Activated CD4-positive, alpha-beta T cell treated with anti-CD3 and anti-CD28 coated beads, Interleukin-2, amount 10 ng/mL, durations not matched to agents 24 days and 14 days (primary cell): ENCODE data around the gene RPTOR. TPM values are rescaled to one million over a fixed set of nuclear protein-coding genes. Genes with fewer than 3 reads are reported as not detected.

Experiments
- DNase-seq: peaks from one replicate; pipeline ENCODE4 v3.0.0; 2022
- H3K27ac Mint-ChIP-seq: one replicate; pipeline ENCODE4 v1.8.0; 2022; ENCODE audit warnings: mild to moderate bottlenecking, mixed read lengths
- H3K27me3 Mint-ChIP-seq: one replicate; pipeline ENCODE4 v1.8.0; 2022; ENCODE audit warnings: mixed read lengths
- H3K36me3 Mint-ChIP-seq: one replicate; pipeline ENCODE4 v1.8.0; 2022; ENCODE audit warnings: low read depth, mild to moderate bottlenecking, mixed read lengths
- H3K4me1 Mint-ChIP-seq: one replicate; pipeline ENCODE4 v1.8.0; 2021; ENCODE audit warnings: mixed read lengths
- H3K4me3 Mint-ChIP-seq: one replicate; pipeline ENCODE4 v1.8.0; 2022; ENCODE audit warnings: mild to moderate bottlenecking, moderate library complexity, mixed read lengths
- H3K9me3 Mint-ChIP-seq: one replicate; pipeline ENCODE4 v1.8.0; 2021; ENCODE audit warnings: mixed read lengths
- intact Hi-C: fragments of 100-400 bp; cut with micrococcal nuclease; formaldehyde crosslinking; loops from one replicate; pipeline ENCODE4 v1.15.1; 2023
- total RNA-seq: library from RNA; stranded (reverse); gene quantifications from 2 replicates; pipeline ENCODE4 v1.2.3, GENCODE V29; 2022

The RPTOR gene
- total RNA-seq, 1 donor from 2014 or later, result 67.2 TPM

DNA sequence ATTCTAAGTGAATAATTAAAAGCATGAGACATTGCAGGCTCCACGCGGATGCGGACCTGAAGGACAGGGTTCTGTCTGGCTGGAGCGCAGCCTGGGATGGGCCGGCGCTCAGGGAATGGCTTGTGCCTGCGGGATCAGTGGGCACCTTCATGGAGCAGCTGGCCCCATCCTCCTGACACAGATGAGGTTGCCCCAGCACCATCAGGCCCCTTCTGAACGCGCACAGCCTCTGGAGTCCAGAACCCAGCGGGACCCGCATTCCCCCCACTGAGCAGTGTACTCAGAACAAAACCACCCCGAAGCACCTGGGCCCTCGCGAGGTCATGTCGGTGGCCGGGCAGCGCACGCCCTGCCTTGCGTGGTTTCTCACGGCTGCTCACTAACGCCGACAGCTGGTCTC, 376.5 kb downstream of the RPTOR start:
- no peak for DNase-seq
- Mint-ChIP-seq H3K27ac (no peak overlapping the region), H3K27me3 (no peaks in the 10 kb centered on the region), H3K9me3 (no peaks in the 10 kb centered on the region), H3K4me1 (no peaks in the 10 kb centered on the region), H3K36me3 (peaks cover 33% of the 10 kb centered on the region), H3K4me3 (no peak overlapping the region)
- intact Hi-C loops, result no loop called here

DNA sequence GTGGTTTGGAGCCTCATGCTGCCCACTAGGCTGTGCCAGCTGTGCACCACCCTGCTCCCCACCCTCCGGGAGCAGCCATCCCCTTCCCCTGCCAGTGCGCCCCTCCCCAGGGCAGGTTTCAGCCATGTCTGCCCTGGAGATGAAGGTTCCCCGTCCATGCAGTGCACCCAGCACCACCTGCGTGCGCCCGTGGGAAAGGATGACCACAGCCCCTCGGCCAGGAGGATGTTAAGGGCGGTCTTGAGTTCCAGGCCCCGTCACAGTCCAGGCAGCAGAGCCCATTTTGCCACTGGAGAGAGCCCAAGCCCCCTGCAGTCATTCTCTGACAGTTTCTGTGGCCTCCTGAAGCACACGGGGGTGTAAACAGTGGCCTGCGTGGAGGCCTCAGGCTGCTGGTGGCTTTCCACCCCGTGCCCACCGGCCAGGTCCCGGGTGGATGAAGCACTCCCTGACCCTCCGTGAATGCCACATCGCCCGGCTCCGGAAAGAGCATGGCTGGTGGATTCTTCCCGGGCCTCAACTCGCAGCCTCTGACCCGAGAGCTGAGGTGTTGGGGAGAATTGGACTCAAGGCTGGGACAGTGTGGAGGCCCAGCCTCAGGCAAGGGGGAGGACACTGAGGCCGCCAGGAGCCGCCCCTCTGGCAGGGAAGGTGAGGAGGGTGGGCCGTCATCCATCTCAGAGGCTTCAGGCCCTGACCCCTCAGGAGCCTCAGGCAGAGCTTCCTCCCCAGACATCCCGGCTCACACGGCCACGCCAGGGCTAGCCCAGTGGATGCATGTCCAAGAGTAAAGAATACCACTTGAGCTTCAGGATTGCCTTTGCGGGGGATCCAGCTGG, 377.3 kb downstream of the RPTOR start:
- Mint-ChIP-seq H3K4me3 (no peak overlapping the region), H3K36me3 (peaks cover 34% of the 10 kb centered on the region), H3K27me3 (no peaks in the 10 kb centered on the region), H3K4me1 (no peaks in the 10 kb centered on the region), H3K9me3 (no peaks in the 10 kb centered on the region), H3K27ac (no peak overlapping the region)
- DNase-seq, result no peak
- intact Hi-C loops, result no loop called here

DNA sequence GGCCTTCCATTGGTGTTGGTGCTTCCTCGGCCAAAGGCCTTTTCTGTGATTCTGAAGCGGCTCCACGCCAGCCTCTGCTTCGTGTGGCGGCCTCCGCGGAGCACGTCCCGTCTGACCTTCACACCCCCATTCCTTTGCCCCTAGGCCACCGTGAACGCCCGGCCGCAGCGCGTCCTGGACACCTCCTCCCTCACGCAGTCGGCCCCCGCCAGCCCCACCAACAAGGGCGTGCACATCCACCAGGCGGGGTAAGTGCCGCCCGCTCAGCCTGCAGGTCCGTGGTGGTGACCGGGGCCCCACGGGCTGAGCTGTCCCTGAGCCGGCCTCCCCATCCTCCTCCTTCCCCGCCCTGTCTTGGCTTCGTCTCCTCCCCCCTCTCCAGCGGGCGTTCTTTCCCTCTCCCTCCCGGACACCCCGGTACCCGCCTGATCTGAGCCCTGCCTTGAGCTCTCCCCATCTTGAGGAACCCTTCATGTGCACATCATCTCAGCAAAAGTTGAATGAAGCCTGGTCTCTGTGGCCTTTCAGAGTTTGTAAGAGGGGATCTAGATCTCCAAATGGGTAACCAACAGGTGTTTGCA, 378.0 kb downstream of the RPTOR start:
- Mint-ChIP-seq H3K36me3 (peaks cover 35% of the 10 kb centered on the region), H3K4me1 (no peaks in the 10 kb centered on the region), H3K27ac (no peak overlapping the region), H3K9me3 (no peaks in the 10 kb centered on the region), H3K4me3 (no peak overlapping the region), H3K27me3 (no peaks in the 10 kb centered on the region)
- intact Hi-C loops, result no loop called here
- no peak for DNase-seq

DNA sequence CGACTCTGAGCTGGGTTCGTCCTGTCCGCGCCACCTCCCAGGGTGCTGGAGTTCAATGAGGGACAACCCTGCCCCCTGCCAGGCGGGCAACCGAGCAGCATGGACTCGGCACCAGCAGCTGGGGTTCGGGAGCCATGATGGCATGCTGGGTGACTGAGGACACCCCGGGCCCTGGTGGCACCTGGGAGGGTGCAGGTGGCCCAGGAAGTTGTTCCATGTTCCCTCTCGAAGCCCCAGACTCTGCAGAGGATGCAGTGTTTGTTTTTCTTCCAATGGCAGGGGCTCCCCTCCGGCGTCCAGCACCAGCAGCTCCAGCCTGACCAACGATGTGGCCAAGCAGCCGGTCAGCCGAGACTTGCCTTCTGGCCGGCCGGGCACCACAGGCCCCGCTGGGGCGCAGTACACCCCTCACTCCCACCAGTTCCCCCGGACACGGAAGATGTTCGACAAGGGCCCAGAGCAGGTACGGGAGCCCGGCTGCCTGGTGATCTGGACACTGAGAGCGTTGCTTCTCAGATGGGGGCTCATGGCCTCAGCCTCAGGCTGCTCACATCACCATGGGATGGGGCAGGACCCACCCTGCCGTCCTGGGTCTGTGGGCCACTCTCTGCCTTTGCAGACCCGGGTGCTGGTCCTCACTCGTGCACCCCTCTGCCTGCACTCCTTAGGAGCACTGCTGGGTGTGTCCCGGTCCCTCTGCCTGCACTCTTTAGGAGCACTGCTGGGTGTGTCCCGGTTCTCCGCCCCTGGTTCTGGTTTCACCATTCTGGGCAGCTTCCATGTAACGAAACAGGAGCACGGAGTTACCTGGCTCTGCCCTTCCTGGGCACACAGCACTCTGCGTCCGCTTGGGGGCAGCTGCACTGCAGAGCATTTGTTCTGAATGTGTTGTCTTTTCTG, 378.8 kb downstream of the RPTOR start:
- Mint-ChIP-seq H3K4me3 (no peak overlapping the region), H3K9me3 (no peaks in the 10 kb centered on the region), H3K36me3 (peaks cover 38% of the 10 kb centered on the region), H3K27me3 (no peaks in the 10 kb centered on the region), H3K27ac (no peak overlapping the region), H3K4me1 (no peaks in the 10 kb centered on the region)
- intact Hi-C loops, result no loop called here
- no peak for DNase-seq

DNA sequence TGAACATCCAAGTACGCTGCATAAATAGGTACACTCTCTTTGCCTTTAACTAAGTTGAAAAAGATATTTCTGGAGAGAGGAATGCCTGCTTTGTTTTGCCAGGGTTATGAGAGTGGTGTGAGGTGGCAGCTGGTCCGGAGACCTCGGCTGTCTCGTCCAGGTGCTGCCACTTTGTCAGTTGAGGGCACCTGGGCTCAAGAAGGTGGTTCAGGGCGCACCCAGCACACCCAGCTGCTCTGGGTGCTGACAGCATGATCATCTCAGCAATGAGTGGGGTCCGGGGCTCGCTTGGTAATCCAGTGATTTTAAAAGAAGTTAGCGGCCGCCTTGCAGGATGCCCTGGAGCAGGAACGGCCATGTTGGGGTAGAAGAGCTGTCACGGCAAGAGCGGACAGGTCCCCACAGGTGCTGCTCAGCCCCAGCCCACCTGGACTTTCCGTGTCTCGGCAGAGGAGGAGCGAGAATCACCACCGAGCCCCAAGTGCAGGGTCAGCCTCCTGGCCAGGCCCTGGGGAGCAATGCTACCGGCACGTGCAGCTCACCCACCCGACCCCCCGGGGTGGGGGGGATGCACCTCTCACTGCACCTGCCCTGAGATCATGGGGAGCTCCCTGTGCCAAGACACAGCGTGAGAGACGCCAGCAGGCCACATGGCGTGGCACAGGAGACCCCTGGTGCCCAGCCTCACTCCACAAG, 379.6 kb downstream of the RPTOR start:
- no peaks in the 10 kb centered on the region for H3K9me3 Mint-ChIP-seq
- intact Hi-C loops, result no loop called here
- H3K4me3 Mint-ChIP-seq, result no peak overlapping the region
- H3K4me1 Mint-ChIP-seq, result no peaks in the 10 kb centered on the region
- H3K27ac Mint-ChIP-seq, result no peak overlapping the region
- H3K27me3 Mint-ChIP-seq, result no peaks in the 10 kb centered on the region
- no peak for DNase-seq
- peaks cover 41% of the 10 kb centered on the region for H3K36me3 Mint-ChIP-seq

DNA sequence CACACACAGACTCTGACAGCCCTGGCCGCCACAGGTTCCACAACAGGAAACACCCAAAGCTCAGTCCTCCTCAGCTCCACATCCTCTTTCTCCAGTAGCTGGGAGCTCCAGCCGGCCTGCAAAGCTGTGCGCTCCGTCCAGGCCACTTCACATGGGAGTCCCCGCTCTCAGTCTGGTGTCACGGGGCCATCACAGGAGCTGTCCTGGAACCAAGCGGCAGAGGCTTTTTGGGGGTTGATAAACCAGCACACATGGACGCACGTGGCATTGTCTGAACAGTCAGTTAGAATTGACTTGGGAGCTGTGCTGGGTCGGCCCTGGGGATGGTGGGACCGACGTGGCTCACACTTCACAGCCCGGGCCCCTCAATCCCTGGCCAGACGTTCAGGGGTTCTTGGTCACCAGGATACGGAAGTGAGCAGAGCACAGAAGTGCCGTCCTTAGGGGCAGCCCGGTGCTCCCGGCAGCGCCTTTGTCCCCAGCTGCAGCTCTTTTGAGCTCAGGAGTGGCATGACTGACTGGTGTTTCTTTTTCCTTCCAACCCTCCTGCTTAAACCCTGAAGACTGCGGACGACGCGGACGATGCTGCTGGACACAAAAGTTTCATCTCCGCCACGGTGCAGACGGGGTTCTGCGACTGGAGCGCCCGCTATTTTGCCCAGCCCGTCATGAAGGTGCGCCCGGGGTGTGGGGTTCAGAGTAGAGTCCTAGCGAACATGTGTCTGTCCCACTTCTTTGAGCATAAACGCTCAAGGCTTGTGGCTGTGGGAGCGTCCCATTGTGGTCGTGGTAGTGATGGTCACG, 380.4 kb downstream of the RPTOR start:
- no peak for DNase-seq

DNA sequence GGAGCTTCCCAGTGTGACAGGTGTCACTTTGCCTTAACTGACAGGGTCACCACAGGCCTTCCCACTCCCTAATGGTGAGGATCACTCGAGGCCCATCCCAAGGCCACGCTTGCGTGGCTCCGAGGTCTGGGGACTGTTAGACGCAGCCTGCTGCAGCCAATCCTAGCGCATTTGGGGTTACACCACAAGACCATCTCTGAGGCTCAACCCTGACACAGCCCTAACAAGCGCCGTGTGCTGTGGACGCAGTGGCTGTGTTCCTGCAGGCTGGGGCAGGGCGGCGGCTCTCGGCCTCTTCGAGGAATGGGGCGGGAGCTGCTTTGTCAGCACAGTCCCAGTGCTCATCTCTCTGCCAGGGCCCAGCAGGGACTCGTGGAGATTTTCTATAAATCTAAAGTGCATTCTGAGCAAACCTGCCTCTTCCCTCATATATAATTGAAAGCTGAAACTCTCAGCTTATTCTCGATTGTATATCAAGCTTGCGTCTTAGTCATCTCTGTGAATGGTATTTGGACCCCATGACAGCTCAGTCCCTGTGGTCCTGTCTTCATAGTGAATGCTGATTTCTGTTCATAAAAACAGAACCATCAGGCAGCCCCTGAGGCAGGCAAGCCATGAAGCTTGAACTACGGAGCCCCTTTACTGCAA, 381.2 kb downstream of the RPTOR start:
- peaks cover 42% of the 10 kb centered on the region for H3K36me3 Mint-ChIP-seq
- peaks cover 2% of the 10 kb centered on the region for H3K4me1 Mint-ChIP-seq
- no peak overlapping the region for H3K4me3 Mint-ChIP-seq
- H3K27me3 Mint-ChIP-seq, result no peaks in the 10 kb centered on the region
- DNase-seq, result no peak
- no peaks in the 10 kb centered on the region for H3K9me3 Mint-ChIP-seq
- no peak overlapping the region for H3K27ac Mint-ChIP-seq
- intact Hi-C loops, result no loop called here

More for the DNA sequence above, 380.4 kb downstream of the RPTOR start:
- intact Hi-C loops, result no loop called here
- Mint-ChIP-seq H3K27ac (no peak overlapping the region), H3K4me1 (peaks cover under 1% of the 10 kb centered on the region), H3K27me3 (no peaks in the 10 kb centered on the region), H3K9me3 (no peaks in the 10 kb centered on the region), H3K4me3 (no peak overlapping the region), H3K36me3 (peaks cover 41% of the 10 kb centered on the region)

DNA sequence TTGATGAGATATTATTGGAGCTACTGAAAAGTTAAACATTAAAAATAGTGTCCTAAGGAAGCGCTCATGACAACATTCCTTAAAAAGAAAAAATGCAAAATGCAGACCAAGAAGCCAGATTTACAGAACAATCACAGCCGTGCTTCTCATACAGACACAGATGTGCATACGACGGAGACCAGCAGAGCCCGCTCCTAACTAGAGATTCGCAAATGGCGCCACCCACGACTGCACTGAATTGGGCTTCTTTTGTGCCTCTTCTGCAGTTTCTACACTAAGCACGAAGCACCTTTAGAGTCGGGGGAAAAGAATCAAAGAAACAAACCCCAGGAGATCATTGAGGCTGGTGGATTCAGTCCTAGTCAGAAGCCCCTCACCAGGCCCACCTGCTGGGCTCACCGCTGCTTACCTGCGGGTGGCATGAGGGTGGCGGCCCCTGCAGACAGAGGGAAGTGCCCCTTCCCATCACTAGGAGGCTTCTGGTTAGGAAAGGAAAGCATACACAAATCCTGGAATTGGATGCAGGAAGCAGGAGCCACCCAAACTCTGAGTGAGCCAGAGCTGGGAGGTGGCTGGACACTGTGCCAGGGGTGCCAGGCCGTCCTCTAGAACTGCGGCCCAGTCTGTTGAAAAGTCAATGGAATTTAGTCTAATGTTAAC, 382.1 kb downstream of the RPTOR start:
- DNase-seq, result no peak
- no peaks in the 10 kb centered on the region for H3K9me3 Mint-ChIP-seq
- intact Hi-C loops, result no loop called here
- H3K27me3 Mint-ChIP-seq, result no peaks in the 10 kb centered on the region
- peaks cover 2% of the 10 kb centered on the region for H3K4me1 Mint-ChIP-seq
- no peak overlapping the region for H3K27ac Mint-ChIP-seq
- no peak overlapping the region for H3K4me3 Mint-ChIP-seq
- peaks cover 40% of the 10 kb centered on the region for H3K36me3 Mint-ChIP-seq

DNA sequence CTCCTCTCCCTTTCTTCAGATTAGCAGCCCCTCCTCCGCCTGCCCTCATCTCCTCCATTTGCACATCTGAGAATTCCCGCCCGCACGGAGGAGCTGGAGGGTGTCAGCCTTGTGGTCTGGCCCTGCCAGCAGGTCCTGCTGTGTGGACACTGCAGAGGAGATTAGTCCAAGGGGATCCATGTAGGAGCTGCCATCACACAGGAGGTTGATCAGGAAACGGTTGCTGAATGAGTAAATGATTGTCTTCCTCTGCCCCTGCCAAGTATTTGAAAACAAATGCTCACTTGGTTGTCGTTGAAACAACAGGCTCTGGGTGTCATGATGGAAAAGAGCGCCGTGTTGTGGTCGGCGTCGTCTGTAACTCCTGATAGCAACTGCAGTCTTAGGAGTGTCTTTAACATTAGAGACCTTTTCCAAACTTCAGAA, 383.2 kb downstream of the RPTOR start:
- Mint-ChIP-seq H3K36me3 (peaks cover 47% of the 10 kb centered on the region), H3K9me3 (no peaks in the 10 kb centered on the region), H3K4me3 (no peak overlapping the region), H3K27ac (no peak overlapping the region), H3K27me3 (no peaks in the 10 kb centered on the region), H3K4me1 (peaks cover 2% of the 10 kb centered on the region)
- DNase-seq, result no peak
- intact Hi-C loops, result no loop called here

DNA sequence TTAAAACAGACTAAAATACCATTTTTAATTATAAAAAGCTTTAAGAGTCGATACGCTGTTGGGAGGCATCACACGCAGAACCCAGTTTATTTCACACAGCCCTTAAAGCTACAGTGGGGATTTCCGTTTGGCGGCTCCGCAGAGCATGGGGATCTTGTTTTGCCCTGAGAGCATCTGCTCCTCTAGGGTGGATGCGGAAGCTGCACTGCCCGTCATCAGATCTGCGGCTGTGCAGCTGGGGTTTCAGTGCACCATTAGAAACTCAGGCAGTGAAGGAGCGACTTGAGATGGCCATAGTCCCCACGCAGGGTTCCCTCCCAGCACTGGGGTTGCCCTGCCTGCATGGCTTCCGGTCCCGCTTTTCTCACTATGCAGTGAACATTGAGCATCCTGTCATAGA, 384.8 kb downstream of the RPTOR start:
- peaks cover 2% of the 10 kb centered on the region for H3K4me1 Mint-ChIP-seq
- intact Hi-C loops, result no loop called here
- no peak overlapping the region for H3K4me3 Mint-ChIP-seq
- H3K27me3 Mint-ChIP-seq, result no peaks in the 10 kb centered on the region
- H3K9me3 Mint-ChIP-seq, result no peaks in the 10 kb centered on the region
- H3K27ac Mint-ChIP-seq, result no peak overlapping the region
- DNase-seq, result no peak
- H3K36me3 Mint-ChIP-seq, result peaks cover 48% of the 10 kb centered on the region

DNA sequence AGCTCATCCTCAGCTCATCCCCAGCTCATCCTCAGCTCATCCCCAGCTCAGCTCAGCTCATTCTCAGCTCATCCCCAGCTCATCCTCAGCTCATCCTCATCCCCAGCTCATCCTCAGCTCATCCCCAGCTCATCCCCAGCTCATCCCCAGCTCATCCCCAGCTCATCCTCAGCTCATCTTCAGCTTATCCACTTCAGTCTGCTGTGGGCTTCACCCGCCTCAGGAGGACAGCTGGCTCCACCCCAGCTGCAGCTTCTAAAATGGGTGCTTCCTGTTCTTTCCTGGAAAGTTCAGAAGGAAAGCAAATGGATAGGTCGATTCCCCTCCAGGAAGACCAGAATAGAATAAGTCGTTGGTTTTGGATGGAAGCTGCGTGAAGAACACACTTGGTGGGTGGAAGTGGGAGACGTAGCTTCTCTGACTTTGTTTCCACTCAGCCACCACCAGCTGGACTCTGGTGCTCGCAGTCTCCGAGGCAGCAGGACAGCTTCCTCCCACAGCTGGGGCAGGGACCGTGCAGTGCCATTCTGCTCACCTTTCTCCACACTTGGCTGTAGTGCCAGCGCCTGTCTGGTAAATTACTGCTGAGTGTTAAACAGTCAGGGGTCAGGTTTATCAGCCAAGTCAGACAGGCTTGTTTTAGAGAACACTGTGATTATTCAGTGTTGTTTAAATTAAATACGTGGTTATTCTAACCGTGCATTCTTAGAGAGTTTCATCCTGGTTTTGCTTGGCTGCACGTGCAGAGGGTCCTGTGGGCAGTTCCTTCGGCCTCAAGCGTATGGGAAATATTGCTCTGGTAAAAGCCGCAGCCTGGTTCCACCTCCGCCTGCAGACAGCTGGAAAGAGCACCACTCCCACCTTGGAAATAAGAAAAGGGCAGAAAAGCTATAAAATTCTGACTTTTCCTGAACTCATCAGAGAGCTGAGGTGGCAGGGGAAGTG, 386.0 kb downstream of the RPTOR start:
- no peak overlapping the region for H3K27ac Mint-ChIP-seq
- H3K9me3 Mint-ChIP-seq, result no peaks in the 10 kb centered on the region
- H3K27me3 Mint-ChIP-seq, result no peaks in the 10 kb centered on the region
- DNase-seq, result no peak
- H3K4me1 Mint-ChIP-seq, result peaks cover 2% of the 10 kb centered on the region
- peaks cover 47% of the 10 kb centered on the region for H3K36me3 Mint-ChIP-seq
- H3K4me3 Mint-ChIP-seq, result no peak overlapping the region
- intact Hi-C loops, result no loop called here
